Suprapubic skin (tissue), 4 donors: Measurements from ENCODE around the gene ZDHHC14.

Experiments used
- EP300 ChIP-seq: sonication (generic); formaldehyde crosslinking; IDR thresholded peaks from one replicate; pipeline ENCODE4 v1.6.1; 2017; ENCODE audit warnings: antibody characterized with exemption
- POLR2A ChIP-seq, 2 donors: fragments of 450-650 bp; IDR thresholded peaks; one replicate each; pipeline ENCODE4 v1.6.1; 2017; ENCODE audit warnings: antibody characterized with exemption in 2 of 2, mild to moderate bottlenecking in 2 of 2, moderate library complexity in 2 of 2
- POLR2AphosphoS5 ChIP-seq, 3 donors: sonication (generic); formaldehyde crosslinking; IDR thresholded peaks; one replicate each; pipeline ENCODE4 v1.6.1; 2017; ENCODE audit warnings: antibody characterized with exemption in 3 of 3
- TF ChIP-seq, protein P1 (sequence below), 2 donors: fragments of 200-600 bp in 1 of 2; fragments of 450-650 bp in 1 of 2; sonication (generic) in 1 of 2; IDR thresholded peaks; one replicate each; pipeline ENCODE4 v1.5.1; 2016 to 2019; ENCODE audit warnings: antibody characterized with exemption in 2 of 2, mild to moderate bottlenecking in 1 of 2, moderate library complexity in 1 of 2

DNA sequence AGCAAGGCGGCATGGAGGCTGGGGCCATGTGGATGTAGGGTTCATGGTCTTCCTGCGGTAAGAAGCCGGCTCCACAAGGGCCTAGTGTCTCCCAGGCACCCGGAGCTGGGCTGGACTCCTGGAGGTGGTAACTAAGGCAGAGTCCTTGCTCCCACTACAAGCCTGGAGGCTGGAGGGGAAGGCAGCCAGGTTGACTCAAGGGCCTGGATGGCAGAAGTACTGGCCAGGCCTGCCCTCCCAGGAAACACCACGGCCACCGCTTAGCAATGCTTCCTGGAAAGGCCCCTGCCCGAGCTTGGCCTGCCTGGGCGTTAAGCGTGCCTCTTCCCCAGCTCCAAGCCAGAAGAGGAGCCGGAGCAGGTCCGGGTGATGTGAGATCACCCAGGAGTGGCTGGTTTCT lies 182.0 kb downstream of the ZDHHC14 start:
- TF ChIP-seq, protein P1, sequence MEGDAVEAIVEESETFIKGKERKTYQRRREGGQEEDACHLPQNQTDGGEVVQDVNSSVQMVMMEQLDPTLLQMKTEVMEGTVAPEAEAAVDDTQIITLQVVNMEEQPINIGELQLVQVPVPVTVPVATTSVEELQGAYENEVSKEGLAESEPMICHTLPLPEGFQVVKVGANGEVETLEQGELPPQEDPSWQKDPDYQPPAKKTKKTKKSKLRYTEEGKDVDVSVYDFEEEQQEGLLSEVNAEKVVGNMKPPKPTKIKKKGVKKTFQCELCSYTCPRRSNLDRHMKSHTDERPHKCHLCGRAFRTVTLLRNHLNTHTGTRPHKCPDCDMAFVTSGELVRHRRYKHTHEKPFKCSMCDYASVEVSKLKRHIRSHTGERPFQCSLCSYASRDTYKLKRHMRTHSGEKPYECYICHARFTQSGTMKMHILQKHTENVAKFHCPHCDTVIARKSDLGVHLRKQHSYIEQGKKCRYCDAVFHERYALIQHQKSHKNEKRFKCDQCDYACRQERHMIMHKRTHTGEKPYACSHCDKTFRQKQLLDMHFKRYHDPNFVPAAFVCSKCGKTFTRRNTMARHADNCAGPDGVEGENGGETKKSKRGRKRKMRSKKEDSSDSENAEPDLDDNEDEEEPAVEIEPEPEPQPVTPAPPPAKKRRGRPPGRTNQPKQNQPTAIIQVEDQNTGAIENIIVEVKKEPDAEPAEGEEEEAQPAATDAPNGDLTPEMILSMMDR (IDR thresholded peaks at IDR 0.05), result no peak
- no peak for TF ChIP-seq EP300
- TF ChIP-seq POLR2A (IDR thresholded peaks at IDR 0.05), result no peak
- TF ChIP-seq POLR2AphosphoS5 (IDR thresholded peaks at IDR 0.05), result no peak
